Bronchial epithelial cell (primary cell): Measurements from ENCODE around the gene RNF5. TPM values are rescaled to one million over a fixed set of nuclear protein-coding genes. Genes with fewer than 3 reads are reported as not detected.

Source experiments
- DNase-seq: peaks from one replicate; pipeline ENCODE4 v3.0.0-alpha.2; 2010; ENCODE audit warnings: low read depth
- FAIRE-seq: peaks from 2 replicates; lab custom pipeline; 2011; peaks lifted over from hg19 to GRCh38; lab: Jason Lieb, UNC
- H3K27me3 ChIP-seq: 2 replicates; pipeline ENCODE4 v1.5.1; 2011; ENCODE audit warnings: low read length; ENCODE audit not compliant: control insufficient read depth, insufficient read depth
- H3K36me3 ChIP-seq: 2 replicates; pipeline ENCODE4 v1.5.1; 2011; ENCODE audit warnings: low read length; ENCODE audit not compliant: control insufficient read depth, insufficient read depth
- H3K4me3 ChIP-seq: 2 replicates; pipeline ENCODE4 v1.5.1; 2011; ENCODE audit warnings: mild to moderate bottlenecking, low read depth, low read length, control low read depth
- CTCF ChIP-seq: IDR thresholded peaks from 2 replicates; pipeline ENCODE4 v1.5.1; 2011; ENCODE audit warnings: mild to moderate bottlenecking, moderate library complexity, low read length, control low read depth, inconsistent platforms; ENCODE audit not compliant: insufficient read depth, severe bottlenecking
- total RNA-seq: library from RNA; depleted of rRNA; stranded (reverse); fragments of >200 nt; gene quantifications from 2 replicates; pipeline ENCODE4 v1.2.1, GENCODE V29; 2014

RNF5 gene
- total RNA-seq, 1 donor from 2014 or later: 50.5 TPM

GRCh38 chr6:32213649-32214048 is 35.4 kb downstream of the RNF5 start:
- H3K4me3 ChIP-seq: no peak overlapping the region
- no peaks in the 10 kb centered on the region for H3K27me3 ChIP-seq
- no peak for DNase-seq
- FAIRE-seq: no peak
- TF ChIP-seq CTCF: no peak
- H3K36me3 ChIP-seq: no peaks in the 10 kb centered on the region

- Histone ChIP-seq H3K27me3 (no peaks in the 10 kb centered on the region), H3K36me3 (no peaks in the 10 kb centered on the region), H3K4me3 (no peak overlapping the region)
- FAIRE-seq: no peak
- no peak for TF ChIP-seq CTCF
- no peak for DNase-seq
Measured at GRCh38 chr6:32214126-32214525, 35.9 kb downstream of the RNF5 start.

- DNase-seq: no peak
- TF ChIP-seq CTCF: no peak
- Histone ChIP-seq H3K27me3 (no peaks in the 10 kb centered on the region), H3K4me3 (no peak overlapping the region), H3K36me3 (no peaks in the 10 kb centered on the region)
- FAIRE-seq: no peak
Measured at GRCh38 chr6:32215617-32216016, 37.4 kb downstream of the RNF5 start.

- DNase-seq: no peak
- Histone ChIP-seq H3K27me3 (no peaks in the 10 kb centered on the region), H3K4me3 (no peak overlapping the region), H3K36me3 (no peaks in the 10 kb centered on the region)
- no peak for TF ChIP-seq CTCF
- FAIRE-seq: no peak
Measured at GRCh38 chr6:32216285-32216684, 38.1 kb downstream of the RNF5 start.

- no peak for FAIRE-seq
- Histone ChIP-seq H3K36me3 (no peaks in the 10 kb centered on the region), H3K4me3 (no peak overlapping the region), H3K27me3 (no peaks in the 10 kb centered on the region)
- no peak for DNase-seq
- TF ChIP-seq CTCF: no peak
Measured at GRCh38 chr6:32216998-32217397, 38.8 kb downstream of the RNF5 start.

- Histone ChIP-seq H3K27me3 (no peaks in the 10 kb centered on the region), H3K36me3 (no peaks in the 10 kb centered on the region), H3K4me3 (no peak overlapping the region)
- no peak for TF ChIP-seq CTCF
- DNase-seq: no peak
- no peak for FAIRE-seq
Measured at GRCh38 chr6:32218167-32218566, 40.0 kb downstream of the RNF5 start.
